Measurements from ENCODE around the gene EEA1. TPM values are rescaled to one million over a fixed set of nuclear protein-coding genes. Genes with fewer than 3 reads are reported as not detected.

Gene EEA1
- total RNA-seq, 1 experiment from 2014 or later: 27.4 TPM

- CTCF ChIA-PET: no interaction called here
- TF ChIP-seq, protein P1, sequence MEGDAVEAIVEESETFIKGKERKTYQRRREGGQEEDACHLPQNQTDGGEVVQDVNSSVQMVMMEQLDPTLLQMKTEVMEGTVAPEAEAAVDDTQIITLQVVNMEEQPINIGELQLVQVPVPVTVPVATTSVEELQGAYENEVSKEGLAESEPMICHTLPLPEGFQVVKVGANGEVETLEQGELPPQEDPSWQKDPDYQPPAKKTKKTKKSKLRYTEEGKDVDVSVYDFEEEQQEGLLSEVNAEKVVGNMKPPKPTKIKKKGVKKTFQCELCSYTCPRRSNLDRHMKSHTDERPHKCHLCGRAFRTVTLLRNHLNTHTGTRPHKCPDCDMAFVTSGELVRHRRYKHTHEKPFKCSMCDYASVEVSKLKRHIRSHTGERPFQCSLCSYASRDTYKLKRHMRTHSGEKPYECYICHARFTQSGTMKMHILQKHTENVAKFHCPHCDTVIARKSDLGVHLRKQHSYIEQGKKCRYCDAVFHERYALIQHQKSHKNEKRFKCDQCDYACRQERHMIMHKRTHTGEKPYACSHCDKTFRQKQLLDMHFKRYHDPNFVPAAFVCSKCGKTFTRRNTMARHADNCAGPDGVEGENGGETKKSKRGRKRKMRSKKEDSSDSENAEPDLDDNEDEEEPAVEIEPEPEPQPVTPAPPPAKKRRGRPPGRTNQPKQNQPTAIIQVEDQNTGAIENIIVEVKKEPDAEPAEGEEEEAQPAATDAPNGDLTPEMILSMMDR (IDR thresholded peaks at IDR 0.05; ENCODE audit: unreplicated experiment): no peak
Observed at GRCh38 chr12:92950011-92950410, 20.9 kb upstream of the EEA1 start.

GRCh38 chr12:92949466-92949865 lies 20.4 kb upstream of the EEA1 start:
- H3K4me1 Mint-ChIP-seq (ENCODE audit: low read depth, unreplicated experiment): peaks cover 6% of the 10 kb centered on the region
- BruUV-seq (replicated peaks): no TSS peak
- no peak overlapping the region for H3K4me3 Mint-ChIP-seq (ENCODE audit: low read depth, unreplicated experiment)
- H3K36me3 Mint-ChIP-seq (ENCODE audit: insufficient read depth, unreplicated experiment): no peaks in the 10 kb centered on the region
- no peaks in the 10 kb centered on the region for H3K27me3 Mint-ChIP-seq (ENCODE audit: unreplicated experiment)
- DNase-seq: no peak
- TF ChIP-seq, protein P1 (IDR thresholded peaks at IDR 0.05; ENCODE audit: unreplicated experiment): no peak
- intact Hi-C loops (cut with micrococcal nuclease; ENCODE audit: unreplicated experiment): no loop called here
- H3K27ac Mint-ChIP-seq (ENCODE audit: unreplicated experiment): no peak overlapping the region
- H3K9me3 Mint-ChIP-seq (ENCODE audit: low read depth, unreplicated experiment): peaks cover 8% of the 10 kb centered on the region
- CTCF ChIA-PET: no interaction called here

More at GRCh38 chr12:92950011-92950410, 20.9 kb upstream of the EEA1 start:
- no peak overlapping the region for H3K4me3 Mint-ChIP-seq (ENCODE audit: low read depth, unreplicated experiment)
- peaks cover 6% of the 10 kb centered on the region for H3K4me1 Mint-ChIP-seq (ENCODE audit: low read depth, unreplicated experiment)
- no peak overlapping the region for H3K27ac Mint-ChIP-seq (ENCODE audit: unreplicated experiment)
- no peaks in the 10 kb centered on the region for H3K27me3 Mint-ChIP-seq (ENCODE audit: unreplicated experiment)
- peaks cover 8% of the 10 kb centered on the region for H3K9me3 Mint-ChIP-seq (ENCODE audit: low read depth, unreplicated experiment)
- no TSS peak for BruUV-seq (replicated peaks)
- H3K36me3 Mint-ChIP-seq (ENCODE audit: insufficient read depth, unreplicated experiment): no peaks in the 10 kb centered on the region
- no peak for DNase-seq
- intact Hi-C loops (cut with micrococcal nuclease; ENCODE audit: unreplicated experiment): no loop called here

GRCh38 chr12:92947589-92948215 lies 18.6 kb upstream of the EEA1 start:
- H3K27ac Mint-ChIP-seq (ENCODE audit: unreplicated experiment): no peak overlapping the region
- intact Hi-C loops (cut with micrococcal nuclease; ENCODE audit: unreplicated experiment): no loop called here
- CTCF ChIA-PET: no interaction called here
- TF ChIP-seq, protein P1 (IDR thresholded peaks at IDR 0.05; ENCODE audit: unreplicated experiment): no peak
- H3K4me1 Mint-ChIP-seq (ENCODE audit: low read depth, unreplicated experiment): peaks cover 15% of the 10 kb centered on the region
- H3K27me3 Mint-ChIP-seq (ENCODE audit: unreplicated experiment): no peaks in the 10 kb centered on the region
- no peak for DNase-seq
- no peak overlapping the region for H3K4me3 Mint-ChIP-seq (ENCODE audit: low read depth, unreplicated experiment)
- no TSS peak for BruUV-seq (replicated peaks)
- H3K36me3 Mint-ChIP-seq (ENCODE audit: insufficient read depth, unreplicated experiment): no peaks in the 10 kb centered on the region
- H3K9me3 Mint-ChIP-seq (ENCODE audit: low read depth, unreplicated experiment): peaks cover 3% of the 10 kb centered on the region

DNA sequence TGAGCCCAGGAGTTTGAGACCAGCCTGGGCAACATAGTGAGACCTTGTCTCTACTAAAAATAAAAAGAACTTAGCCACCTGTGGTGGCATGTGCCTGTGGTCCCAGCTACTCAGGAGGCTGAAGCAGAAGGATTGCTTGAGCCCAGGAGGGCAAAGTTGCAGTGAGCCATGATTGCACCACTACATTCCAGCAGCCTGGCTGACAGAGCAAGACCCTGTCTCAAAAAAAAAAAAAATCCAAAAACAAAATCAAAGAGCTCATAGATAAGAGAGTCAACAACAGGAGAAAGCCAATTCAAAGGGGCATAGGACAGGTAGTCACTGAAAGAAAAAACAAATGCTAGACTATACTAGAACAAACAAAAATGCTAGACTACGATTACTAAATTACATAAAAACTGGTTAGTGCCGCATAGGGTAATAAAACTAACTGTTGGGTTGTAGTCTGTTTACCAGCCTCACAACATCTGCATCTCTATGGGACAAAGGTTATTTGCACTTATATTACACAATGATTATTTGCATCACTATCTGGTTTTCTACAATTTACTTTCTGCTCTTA lies 16.6 kb upstream of the EEA1 start:
- H3K9me3 Mint-ChIP-seq (ENCODE audit: low read depth, unreplicated experiment): peaks cover 5% of the 10 kb centered on the region
- H3K4me1 Mint-ChIP-seq (ENCODE audit: low read depth, unreplicated experiment): peaks cover 15% of the 10 kb centered on the region
- intact Hi-C loops (cut with micrococcal nuclease; ENCODE audit: unreplicated experiment): no loop called here
- no peak overlapping the region for H3K27ac Mint-ChIP-seq (ENCODE audit: unreplicated experiment)
- BruUV-seq (replicated peaks): no TSS peak
- no peak for DNase-seq
- H3K4me3 Mint-ChIP-seq (ENCODE audit: low read depth, unreplicated experiment): no peak overlapping the region
- CTCF ChIA-PET: no interaction called here
- H3K27me3 Mint-ChIP-seq (ENCODE audit: unreplicated experiment): no peaks in the 10 kb centered on the region
- TF ChIP-seq, protein P1 (IDR thresholded peaks at IDR 0.05; ENCODE audit: unreplicated experiment): no peak
- H3K36me3 Mint-ChIP-seq (ENCODE audit: insufficient read depth, unreplicated experiment): no peaks in the 10 kb centered on the region

All from Calu3 (cell line).